Measurements from ENCODE around the gene ARID1A. TPM values are rescaled to one million over a fixed set of nuclear protein-coding genes. Genes with fewer than 3 reads are reported as not detected.
"Not testable (repeated sequence)": the region's sequence is repeated elsewhere in the genome, so short reads cannot be mapped to it uniquely, and the experiment has no call there.

ARID1A gene
- total RNA-seq, 2 experiments from 2014 or later, result 82.4 to 84.9 TPM

DNA sequence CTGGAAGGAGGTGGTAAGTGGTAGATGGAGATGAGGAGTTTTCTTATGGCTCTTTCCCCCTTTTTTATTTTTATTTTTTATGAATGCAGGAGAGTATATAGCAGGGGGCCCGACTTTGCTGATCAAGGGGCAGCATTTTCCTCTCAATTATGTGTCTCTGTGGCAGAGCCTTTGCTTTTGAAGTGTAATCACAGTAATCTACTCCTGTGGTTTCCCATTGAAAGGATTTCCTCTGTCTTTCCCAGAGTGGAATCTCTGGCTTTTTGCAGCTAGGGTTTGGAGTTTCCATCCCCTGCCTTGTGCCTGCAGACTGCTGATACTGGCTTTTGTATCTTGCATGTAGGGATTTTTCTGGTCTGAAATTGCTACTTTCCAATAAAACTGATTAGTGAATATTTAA, 29.1 kb downstream of the ARID1A start:
- ChIA-PET CTCF (interaction anchor here (0.9 to 2.9 kb wide), 8 partner anchors 8 to 122 kb away, joined by 3 to 18 read pairs (median 10); partner anchors contain the start of gene PIGV), POLR2A (interaction anchor here (1.2 to 12.7 kb wide), 3 partner anchors 29 to 63 kb away, joined by 4 to 123 read pairs (median 6); partner anchors contain the start of genes ARID1A and PIGV)
- ATAC-seq (no peak), DNase-seq (no peak)
- Mint-ChIP-seq H3K9me3 (no peaks in the 10 kb centered on the region), H3K36me3 (ENCODE audit: low read depth) (peaks cover 38% of the 10 kb centered on the region), H3K4me1 (ENCODE audit: low read depth) (peaks cover 99% of the 10 kb centered on the region), H3K4me3 (no peak overlapping the region), H3K27ac (peak overlapping the region; percentile 48), H3K27me3 (no peaks in the 10 kb centered on the region)
- TF ChIP-seq, protein P1, sequence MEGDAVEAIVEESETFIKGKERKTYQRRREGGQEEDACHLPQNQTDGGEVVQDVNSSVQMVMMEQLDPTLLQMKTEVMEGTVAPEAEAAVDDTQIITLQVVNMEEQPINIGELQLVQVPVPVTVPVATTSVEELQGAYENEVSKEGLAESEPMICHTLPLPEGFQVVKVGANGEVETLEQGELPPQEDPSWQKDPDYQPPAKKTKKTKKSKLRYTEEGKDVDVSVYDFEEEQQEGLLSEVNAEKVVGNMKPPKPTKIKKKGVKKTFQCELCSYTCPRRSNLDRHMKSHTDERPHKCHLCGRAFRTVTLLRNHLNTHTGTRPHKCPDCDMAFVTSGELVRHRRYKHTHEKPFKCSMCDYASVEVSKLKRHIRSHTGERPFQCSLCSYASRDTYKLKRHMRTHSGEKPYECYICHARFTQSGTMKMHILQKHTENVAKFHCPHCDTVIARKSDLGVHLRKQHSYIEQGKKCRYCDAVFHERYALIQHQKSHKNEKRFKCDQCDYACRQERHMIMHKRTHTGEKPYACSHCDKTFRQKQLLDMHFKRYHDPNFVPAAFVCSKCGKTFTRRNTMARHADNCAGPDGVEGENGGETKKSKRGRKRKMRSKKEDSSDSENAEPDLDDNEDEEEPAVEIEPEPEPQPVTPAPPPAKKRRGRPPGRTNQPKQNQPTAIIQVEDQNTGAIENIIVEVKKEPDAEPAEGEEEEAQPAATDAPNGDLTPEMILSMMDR (IDR thresholded peaks at IDR 0.05), result no peak
- intact Hi-C loops (cut with micrococcal nuclease), result no loop called here

DNA sequence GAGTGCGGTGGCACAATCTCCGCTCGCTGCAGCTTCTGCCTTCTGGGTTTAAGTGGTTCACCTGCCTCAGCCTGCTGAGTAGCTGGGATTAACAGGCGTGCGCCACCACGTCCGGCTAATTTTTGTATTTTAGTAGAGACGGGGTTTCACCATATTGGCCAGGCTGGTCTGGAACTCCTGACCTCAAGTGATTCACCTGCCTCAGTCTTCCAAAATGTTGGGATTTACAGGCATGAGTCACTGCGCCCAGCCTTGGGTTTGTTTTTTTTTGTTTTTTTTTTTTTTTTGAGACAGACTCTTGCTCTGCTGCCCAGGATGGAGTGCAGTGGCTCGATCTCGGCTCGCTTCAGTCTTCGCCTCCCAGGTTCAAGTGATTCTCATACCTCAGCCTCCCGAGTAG, 30.1 kb downstream of the ARID1A start:
- ATAC-seq; DNase-seq; H3K4me3 Mint-ChIP-seq; H3K27me3 Mint-ChIP-seq; intact Hi-C loops (cut with micrococcal nuclease); H3K9me3 Mint-ChIP-seq: not testable (repeated sequence)
- peak overlapping the region; percentile 21 for H3K27ac Mint-ChIP-seq
- POLR2A ChIA-PET, result interaction anchor here (1.1 to 12.7 kb wide), 2 partner anchors 17 to 30 kb away, joined by 5 to 123 read pairs; partner anchors contain the start of gene ARID1A
- H3K4me1 Mint-ChIP-seq (ENCODE audit: low read depth), result peaks cover 95% of the 10 kb centered on the region
- CTCF ChIA-PET, result interaction anchor here (1.2 to 1.9 kb wide), 3 partner anchors 22 to 63 kb away, joined by 3 to 5 read pairs (median 4); no protein-coding TSS in a partner anchor
- peaks cover 37% of the 10 kb centered on the region for H3K36me3 Mint-ChIP-seq (ENCODE audit: low read depth)

DNA sequence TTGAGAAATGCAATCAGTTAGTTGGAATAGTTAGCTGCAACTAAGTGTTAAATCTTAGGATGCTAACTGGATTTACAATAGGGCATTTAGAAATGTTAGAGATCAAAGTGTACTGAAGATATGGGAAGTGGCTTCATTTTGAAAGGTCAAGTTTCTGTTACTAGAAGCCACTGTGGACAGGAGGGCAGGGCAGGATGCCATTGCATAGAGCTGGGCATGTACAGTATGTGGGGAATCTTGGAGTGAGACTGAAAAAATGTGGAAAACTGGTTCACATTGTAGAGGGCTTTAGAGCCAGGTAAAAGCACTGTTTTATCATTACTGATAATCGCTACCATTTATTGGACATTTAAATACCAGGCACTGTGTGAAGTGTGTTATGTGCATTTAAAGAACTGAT, 31.0 kb downstream of the ARID1A start:
- no peak for ATAC-seq
- intact Hi-C loops (cut with micrococcal nuclease), result no loop called here
- no peaks in the 10 kb centered on the region for H3K9me3 Mint-ChIP-seq

DNA sequence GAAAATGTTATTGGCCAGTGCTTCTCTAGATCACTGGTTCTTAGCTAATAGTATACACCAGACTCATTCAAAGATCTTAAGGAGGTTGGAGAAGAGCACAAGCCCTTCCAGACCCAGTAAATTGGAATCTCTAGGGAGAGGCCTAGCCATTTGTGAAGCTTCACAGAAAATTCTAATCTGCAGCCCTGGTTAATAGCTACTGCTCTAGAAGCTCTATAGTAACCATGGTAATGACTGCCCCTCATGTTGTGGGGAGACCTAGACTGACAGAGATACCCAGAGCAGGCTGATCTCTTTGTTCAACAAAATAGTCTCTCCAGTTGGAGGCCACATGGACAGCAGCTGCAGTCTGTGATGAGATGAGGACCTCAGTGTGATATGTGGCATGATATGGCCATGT, 31.7 kb downstream of the ARID1A start:
- no peak for DNase-seq
- no peak for ATAC-seq
- H3K27ac Mint-ChIP-seq, result no peak overlapping the region

More for the DNA sequence above, 31.0 kb downstream of the ARID1A start:
- Mint-ChIP-seq H3K4me3 (no peak overlapping the region), H3K27ac (peak overlapping the region; percentile 21), H3K36me3 (ENCODE audit: low read depth) (peaks cover 40% of the 10 kb centered on the region), H3K27me3 (no peaks in the 10 kb centered on the region), H3K4me1 (ENCODE audit: low read depth) (peaks cover 94% of the 10 kb centered on the region)
- TF ChIP-seq, protein P1 (IDR thresholded peaks at IDR 0.05), result no peak
- POLR2A ChIA-PET, result interaction anchor here (1.2 to 12.7 kb wide), 3 partner anchors 24 to 68 kb away, joined by 3 to 123 read pairs (median 16); partner anchors contain the start of gene ARID1A
- CTCF ChIA-PET, result interaction anchor here (0.7 to 3.6 kb wide), 7 partner anchors 16 to 84 kb away, joined by 3 to 16 read pairs (median 5); no protein-coding TSS in a partner anchor
- DNase-seq, result no peak

DNA sequence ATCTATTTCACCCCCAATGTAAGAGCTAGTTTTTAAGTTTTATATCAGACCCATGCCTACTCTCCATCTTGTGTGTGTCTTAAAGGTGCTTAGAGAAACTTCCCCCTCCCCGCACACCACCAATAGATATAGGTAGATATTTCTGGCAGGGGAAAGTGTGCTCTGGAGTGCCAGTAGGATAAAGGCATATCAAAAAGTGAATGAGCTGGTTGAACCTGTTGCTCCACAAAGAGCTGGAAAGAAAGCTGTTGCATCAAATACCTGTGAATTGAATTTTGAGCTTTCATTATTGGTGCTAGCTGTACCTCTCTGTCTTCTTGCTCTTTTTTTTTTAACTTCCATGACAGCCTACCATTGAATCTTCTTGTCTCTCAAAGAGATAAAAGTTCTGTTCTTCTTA, 32.8 kb downstream of the ARID1A start:
- Mint-ChIP-seq H3K27me3 (no peaks in the 10 kb centered on the region), H3K4me1 (ENCODE audit: low read depth) (peaks cover 94% of the 10 kb centered on the region), H3K9me3 (no peaks in the 10 kb centered on the region), H3K27ac (peak overlapping the region; percentile 72), H3K4me3 (no peak overlapping the region), H3K36me3 (ENCODE audit: low read depth) (peaks cover 52% of the 10 kb centered on the region)
- intact Hi-C loops (cut with micrococcal nuclease), result no loop called here
- DNase-seq (no peak), ATAC-seq (no peak)
- CTCF ChIA-PET, result interaction anchor here (0.8 to 3.6 kb wide), 13 partner anchors 10 to 77 kb away, joined by 3 to 16 read pairs (median 5); no protein-coding TSS in a partner anchor
- TF ChIP-seq, protein P1 (IDR thresholded peaks at IDR 0.05), result no peak
- POLR2A ChIA-PET, result interaction anchor here (0.9 to 12.7 kb wide), 11 partner anchors 10 to 228 kb away, joined by 3 to 123 read pairs (median 4); partner anchors contain the start of gene ARID1A

More for the DNA sequence above, 31.7 kb downstream of the ARID1A start:
- ChIA-PET CTCF (interaction anchor here (1.3 to 3.6 kb wide), 11 partner anchors 11 to 74 kb away, joined by 3 to 16 read pairs (median 5); no protein-coding TSS in a partner anchor), POLR2A (interaction anchor here (0.8 to 12.7 kb wide), 9 partner anchors 11 to 67 kb away, joined by 3 to 123 read pairs (median 5); partner anchors contain the start of gene ARID1A)
- TF ChIP-seq, protein P1 (IDR thresholded peaks at IDR 0.05), result no peak
- Mint-ChIP-seq H3K4me3 (no peak overlapping the region), H3K27me3 (no peaks in the 10 kb centered on the region), H3K4me1 (ENCODE audit: low read depth) (peaks cover 94% of the 10 kb centered on the region), H3K36me3 (ENCODE audit: low read depth) (peaks cover 44% of the 10 kb centered on the region), H3K9me3 (no peaks in the 10 kb centered on the region)
- intact Hi-C loops (cut with micrococcal nuclease), result no loop called here
